ENCODE results near the gene MCM7. TPM values are rescaled to one million over a fixed set of nuclear protein-coding genes. Genes with fewer than 3 reads are reported as not detected.

MCM7 gene
- total RNA-seq, 6 experiments from 2014 or later: 70.9 to 139 (median 124) TPM

DNA sequence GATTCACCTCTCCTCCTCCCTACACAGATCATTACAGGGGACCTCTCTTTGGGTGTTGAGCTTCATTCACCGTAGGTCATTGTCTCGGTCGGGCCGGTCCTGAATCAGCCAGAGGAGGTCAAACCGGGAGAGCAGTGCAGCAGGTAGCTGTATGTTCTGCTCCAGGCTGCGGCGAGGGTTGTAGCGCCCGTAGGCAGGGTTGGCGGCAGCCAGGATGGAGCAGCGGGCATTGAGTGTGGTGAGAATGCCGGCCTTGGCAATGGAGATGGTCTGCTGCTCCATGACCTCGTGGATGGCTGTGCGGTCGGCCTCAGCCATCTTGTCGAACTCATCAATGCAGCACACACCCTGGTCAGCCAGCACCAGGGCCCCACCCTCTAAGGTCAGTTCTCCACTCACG, 5.5 kb downstream of the MCM7 start:
- Mint-ChIP-seq H3K9me3 (no peaks in the 10 kb centered on the region), H3K27me3 (ENCODE audit: insufficient read depth) (no peaks in the 10 kb centered on the region; the same call in none of the 2 replicates), H3K27ac (peak overlapping the region; percentile 66), H3K36me3 (ENCODE audit: low read depth) (peaks cover 78% of the 10 kb centered on the region), H3K4me3 (no peak overlapping the region), H3K4me1 (ENCODE audit: low read depth) (peaks cover 62% of the 10 kb centered on the region)
- TF ChIP-seq, protein P1, sequence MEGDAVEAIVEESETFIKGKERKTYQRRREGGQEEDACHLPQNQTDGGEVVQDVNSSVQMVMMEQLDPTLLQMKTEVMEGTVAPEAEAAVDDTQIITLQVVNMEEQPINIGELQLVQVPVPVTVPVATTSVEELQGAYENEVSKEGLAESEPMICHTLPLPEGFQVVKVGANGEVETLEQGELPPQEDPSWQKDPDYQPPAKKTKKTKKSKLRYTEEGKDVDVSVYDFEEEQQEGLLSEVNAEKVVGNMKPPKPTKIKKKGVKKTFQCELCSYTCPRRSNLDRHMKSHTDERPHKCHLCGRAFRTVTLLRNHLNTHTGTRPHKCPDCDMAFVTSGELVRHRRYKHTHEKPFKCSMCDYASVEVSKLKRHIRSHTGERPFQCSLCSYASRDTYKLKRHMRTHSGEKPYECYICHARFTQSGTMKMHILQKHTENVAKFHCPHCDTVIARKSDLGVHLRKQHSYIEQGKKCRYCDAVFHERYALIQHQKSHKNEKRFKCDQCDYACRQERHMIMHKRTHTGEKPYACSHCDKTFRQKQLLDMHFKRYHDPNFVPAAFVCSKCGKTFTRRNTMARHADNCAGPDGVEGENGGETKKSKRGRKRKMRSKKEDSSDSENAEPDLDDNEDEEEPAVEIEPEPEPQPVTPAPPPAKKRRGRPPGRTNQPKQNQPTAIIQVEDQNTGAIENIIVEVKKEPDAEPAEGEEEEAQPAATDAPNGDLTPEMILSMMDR (IDR thresholded peaks at IDR 0.05): no peak
- no peak for DNase-seq

DNA sequence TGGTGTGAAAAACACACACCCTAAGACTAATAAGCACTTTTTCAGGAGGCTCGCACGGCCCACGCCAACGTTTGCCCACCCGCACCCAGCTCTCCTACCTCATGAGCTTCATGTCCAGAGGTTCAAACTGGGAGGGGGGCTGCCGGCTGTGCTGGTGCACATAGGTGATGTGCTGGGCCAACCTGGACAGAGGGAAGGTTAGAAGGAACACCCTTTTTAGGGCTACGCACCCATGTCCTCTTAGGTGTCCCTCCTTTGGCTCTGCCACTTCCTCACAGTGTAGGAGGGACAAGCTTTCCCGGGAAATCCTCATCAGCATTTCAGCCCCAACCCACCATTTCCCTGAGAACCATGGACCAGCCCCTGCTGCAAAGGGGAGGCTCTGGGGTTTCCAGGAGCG, 5.9 kb downstream of the MCM7 start:
- H3K27me3 Mint-ChIP-seq (ENCODE audit: insufficient read depth): no peaks in the 10 kb centered on the region; the same call in none of the 2 replicates
- TF ChIP-seq, protein P1 (IDR thresholded peaks at IDR 0.05): no peak
- peaks cover 66% of the 10 kb centered on the region for H3K4me1 Mint-ChIP-seq (ENCODE audit: low read depth)
- no peak for DNase-seq
- H3K9me3 Mint-ChIP-seq: no peaks in the 10 kb centered on the region
- peak overlapping the region; percentile 66 for H3K27ac Mint-ChIP-seq
- no peak overlapping the region for H3K4me3 Mint-ChIP-seq
- peaks cover 83% of the 10 kb centered on the region for H3K36me3 Mint-ChIP-seq (ENCODE audit: low read depth)

DNA sequence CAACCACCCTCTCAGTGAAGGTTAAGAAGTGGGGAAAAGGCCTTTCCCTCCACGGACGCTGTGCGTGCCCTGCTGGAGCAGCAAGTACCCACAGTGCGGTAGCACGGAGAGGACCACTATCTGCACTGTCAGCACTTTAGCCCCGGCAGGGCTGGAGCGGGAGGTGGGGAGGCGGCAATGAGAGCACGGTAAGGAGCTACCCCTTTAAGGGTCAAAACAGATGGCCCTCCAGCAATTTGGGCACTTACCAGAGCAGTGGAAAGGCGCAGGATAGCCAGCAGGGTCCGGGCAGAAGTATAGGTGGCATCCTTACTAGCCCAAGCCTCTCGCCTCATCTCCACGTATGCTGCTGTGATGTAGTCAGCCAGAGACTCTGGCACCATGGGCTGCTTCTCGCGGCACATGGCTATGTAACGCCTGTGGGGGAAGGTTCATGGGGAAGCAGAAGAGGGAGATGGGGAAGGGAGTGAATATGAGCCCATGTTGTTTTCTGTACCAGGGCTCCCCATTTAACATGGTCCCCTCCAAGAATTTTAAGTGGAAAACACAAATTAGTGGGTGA, 7.2 kb downstream of the MCM7 start:
- Mint-ChIP-seq H3K27me3 (ENCODE audit: insufficient read depth) (peaks cover 2% of the 10 kb centered on the region), H3K36me3 (ENCODE audit: low read depth) (peaks cover 74% of the 10 kb centered on the region), H3K4me3 (no peak overlapping the region), H3K9me3 (no peaks in the 10 kb centered on the region), H3K4me1 (ENCODE audit: low read depth) (peaks cover 66% of the 10 kb centered on the region), H3K27ac (peak overlapping the region; percentile 67)
- TF ChIP-seq, protein P1 (IDR thresholded peaks at IDR 0.05): no peak
- DNase-seq: no peak

DNA sequence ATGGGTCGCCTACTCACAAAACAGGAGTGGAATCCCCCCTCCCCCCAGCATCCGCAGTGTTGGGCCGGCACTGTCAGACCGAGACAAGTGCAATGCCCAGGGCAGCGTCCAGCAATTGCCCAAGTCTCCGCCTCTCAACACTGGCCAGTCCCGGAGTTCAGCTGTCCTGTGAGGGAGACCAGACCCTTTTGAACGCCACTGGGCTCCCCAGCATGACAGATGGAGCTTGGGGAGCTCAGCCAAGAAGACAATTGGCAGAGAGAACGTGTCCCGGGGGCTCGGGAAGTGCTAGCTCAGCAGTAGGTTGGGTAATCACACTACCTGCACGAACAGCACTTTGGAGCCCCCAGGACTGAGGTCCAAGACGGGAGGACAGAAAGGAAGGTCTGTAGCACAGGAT, 7.7 kb downstream of the MCM7 start:
- Mint-ChIP-seq H3K27me3 (ENCODE audit: insufficient read depth) (peaks cover 2% of the 10 kb centered on the region), H3K9me3 (no peaks in the 10 kb centered on the region), H3K4me3 (no peak overlapping the region), H3K4me1 (ENCODE audit: low read depth) (peaks cover 61% of the 10 kb centered on the region), H3K27ac (peak overlapping the region; percentile 67), H3K36me3 (ENCODE audit: low read depth) (peaks cover 69% of the 10 kb centered on the region)
- TF ChIP-seq, protein P1 (IDR thresholded peaks at IDR 0.05): no peak
- no peak for DNase-seq

DNA sequence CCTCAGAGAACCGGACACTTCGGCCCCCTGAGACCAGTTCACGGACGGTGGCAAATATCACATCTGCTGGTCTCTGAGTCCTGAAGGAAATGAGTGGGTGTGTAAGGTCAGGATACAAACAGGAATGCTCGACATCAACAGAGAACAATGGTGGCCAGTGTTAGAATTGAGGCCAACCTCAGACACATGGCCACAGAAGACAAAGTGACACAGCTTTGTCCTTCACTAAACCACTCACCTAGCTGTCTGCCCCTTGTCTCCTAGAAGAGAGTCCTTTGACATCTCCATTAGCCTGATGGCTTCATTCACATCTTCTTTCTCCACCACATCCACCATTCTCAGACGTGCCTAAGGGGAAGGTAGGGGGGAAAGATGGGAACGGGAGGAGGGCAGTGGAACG, 8.1 kb downstream of the MCM7 start:
- Mint-ChIP-seq H3K27ac (peak overlapping the region; percentile 67), H3K4me3 (no peak overlapping the region), H3K27me3 (ENCODE audit: insufficient read depth) (peaks cover 2% of the 10 kb centered on the region), H3K9me3 (no peaks in the 10 kb centered on the region), H3K36me3 (ENCODE audit: low read depth) (peaks cover 64% of the 10 kb centered on the region), H3K4me1 (ENCODE audit: low read depth) (peaks cover 61% of the 10 kb centered on the region)
- TF ChIP-seq, protein P1 (IDR thresholded peaks at IDR 0.05): no peak
- DNase-seq: no peak
